ENCODE measurements around the gene TC2N.

GRCh38 chr14:91901449-91902226 is 34.3 kb upstream of the TC2N start:
- TF ChIP-seq CTCF (IDR thresholded peaks at IDR 0.05) (no peak), EZH2 (IDR thresholded peaks at IDR 0.05; ENCODE audit: borderline replicate concordance, insufficient read depth, low read depth, low read length, poor library complexity, severe bottlenecking) (no peak)
